ENCODE measurements around the gene FXR2.
A peak's percentile ranks its signal among the peaks of the same experiment; 100 is the strongest.

Gene FXR2

DNA sequence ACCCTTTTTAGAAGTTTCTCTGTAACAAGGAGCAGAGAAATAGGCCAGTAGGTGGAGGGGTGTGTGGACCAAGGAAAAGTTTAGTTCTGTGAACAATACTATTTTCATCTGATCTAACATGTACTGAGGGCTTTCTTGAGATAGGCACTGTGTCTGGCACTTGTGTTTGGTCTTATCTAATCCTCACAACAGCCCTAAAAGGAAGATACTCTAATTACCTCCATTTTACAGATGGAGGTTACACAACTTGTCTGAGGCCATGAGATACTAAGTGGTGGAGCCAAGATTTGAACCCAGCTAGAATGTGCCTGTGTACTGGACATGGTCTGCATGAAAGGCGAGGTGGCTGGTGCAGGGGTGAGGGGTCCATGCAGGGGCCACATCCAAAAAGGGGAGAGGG, 61.3 kb downstream of the FXR2 start:
- no peak overlapping the region for H3K4me3 ChIP-seq (ENCODE audit: low read depth, low read length)
- TF ChIP-seq, protein P1, sequence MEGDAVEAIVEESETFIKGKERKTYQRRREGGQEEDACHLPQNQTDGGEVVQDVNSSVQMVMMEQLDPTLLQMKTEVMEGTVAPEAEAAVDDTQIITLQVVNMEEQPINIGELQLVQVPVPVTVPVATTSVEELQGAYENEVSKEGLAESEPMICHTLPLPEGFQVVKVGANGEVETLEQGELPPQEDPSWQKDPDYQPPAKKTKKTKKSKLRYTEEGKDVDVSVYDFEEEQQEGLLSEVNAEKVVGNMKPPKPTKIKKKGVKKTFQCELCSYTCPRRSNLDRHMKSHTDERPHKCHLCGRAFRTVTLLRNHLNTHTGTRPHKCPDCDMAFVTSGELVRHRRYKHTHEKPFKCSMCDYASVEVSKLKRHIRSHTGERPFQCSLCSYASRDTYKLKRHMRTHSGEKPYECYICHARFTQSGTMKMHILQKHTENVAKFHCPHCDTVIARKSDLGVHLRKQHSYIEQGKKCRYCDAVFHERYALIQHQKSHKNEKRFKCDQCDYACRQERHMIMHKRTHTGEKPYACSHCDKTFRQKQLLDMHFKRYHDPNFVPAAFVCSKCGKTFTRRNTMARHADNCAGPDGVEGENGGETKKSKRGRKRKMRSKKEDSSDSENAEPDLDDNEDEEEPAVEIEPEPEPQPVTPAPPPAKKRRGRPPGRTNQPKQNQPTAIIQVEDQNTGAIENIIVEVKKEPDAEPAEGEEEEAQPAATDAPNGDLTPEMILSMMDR (IDR thresholded peaks at IDR 0.05; ENCODE audit: borderline replicate concordance, insufficient read depth, low read depth, low read length), result no peak

DNA sequence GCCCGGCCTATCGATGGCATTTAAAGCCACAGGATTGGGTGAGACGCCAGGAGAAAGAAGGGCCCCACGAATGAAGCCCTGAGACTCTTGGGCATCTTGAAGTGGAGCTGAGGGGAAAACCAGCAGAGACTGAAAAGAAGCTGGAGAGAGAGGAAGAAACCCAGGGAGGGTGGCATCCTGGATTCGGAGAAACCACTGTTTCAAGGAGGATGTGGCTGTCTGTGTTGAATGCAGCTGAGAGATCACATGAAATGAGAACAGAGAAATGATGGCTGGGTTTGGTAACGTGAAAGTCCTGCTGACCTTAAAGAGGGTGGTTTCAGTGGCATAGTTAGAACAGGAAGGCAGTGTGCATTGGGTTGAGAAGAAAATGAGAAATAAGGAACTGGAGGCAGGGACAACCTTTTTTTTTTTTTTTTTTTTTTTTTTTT, 62.1 kb downstream of the FXR2 start:
- TF ChIP-seq, protein P1 (IDR thresholded peaks at IDR 0.05; ENCODE audit: borderline replicate concordance, insufficient read depth, low read depth, low read length), result no peak
- H3K4me3 ChIP-seq (ENCODE audit: low read depth, low read length), result no peak overlapping the region

DNA sequence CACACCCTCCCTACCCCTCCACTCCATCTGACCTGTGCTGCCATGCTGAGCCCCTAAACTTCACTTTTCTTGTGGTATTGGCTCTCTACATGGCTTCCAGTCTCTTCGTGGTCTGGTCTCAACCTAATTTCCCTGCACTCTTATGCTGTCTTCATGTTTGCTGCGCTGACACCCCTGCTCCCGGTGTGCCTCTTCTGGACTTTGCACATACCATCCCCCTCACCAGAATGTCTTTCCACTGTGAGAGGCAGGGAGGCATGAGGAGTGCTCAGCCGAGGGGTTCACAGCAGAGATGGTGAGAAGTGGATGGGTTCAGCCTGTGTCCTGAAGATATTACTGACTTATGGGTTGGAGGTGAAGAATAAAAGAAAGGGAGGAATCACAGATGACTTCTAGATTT, 63.3 kb downstream of the FXR2 start:
- no peak overlapping the region for H3K4me3 ChIP-seq (ENCODE audit: low read depth, low read length)
- TF ChIP-seq, protein P1 (IDR thresholded peaks at IDR 0.05; ENCODE audit: borderline replicate concordance, insufficient read depth, low read depth, low read length), result no peak

DNA sequence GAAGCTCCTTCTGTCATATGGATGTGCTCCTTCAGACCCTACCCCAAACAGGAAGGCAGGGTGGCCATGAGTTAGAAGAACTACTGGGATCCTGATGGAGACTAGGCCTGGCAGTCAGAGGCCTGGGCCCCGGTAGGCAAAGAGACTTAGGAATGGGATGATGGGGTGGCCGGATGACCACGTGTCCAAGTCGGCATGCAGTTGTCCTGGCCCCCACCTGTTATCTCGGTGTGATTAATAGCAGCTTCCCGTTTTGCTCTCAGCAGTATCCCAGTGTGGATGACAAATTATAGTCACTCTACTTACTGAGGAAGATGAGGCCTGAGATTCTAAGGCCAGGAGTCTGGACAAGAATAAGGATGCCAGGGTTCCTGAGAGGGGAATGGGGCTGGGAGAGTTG, 64.4 kb downstream of the FXR2 start:
- TF ChIP-seq, protein P1 (IDR thresholded peaks at IDR 0.05; ENCODE audit: borderline replicate concordance, insufficient read depth, low read depth, low read length), result no peak
- H3K4me3 ChIP-seq (ENCODE audit: low read depth, low read length), result no peak overlapping the region

DNA sequence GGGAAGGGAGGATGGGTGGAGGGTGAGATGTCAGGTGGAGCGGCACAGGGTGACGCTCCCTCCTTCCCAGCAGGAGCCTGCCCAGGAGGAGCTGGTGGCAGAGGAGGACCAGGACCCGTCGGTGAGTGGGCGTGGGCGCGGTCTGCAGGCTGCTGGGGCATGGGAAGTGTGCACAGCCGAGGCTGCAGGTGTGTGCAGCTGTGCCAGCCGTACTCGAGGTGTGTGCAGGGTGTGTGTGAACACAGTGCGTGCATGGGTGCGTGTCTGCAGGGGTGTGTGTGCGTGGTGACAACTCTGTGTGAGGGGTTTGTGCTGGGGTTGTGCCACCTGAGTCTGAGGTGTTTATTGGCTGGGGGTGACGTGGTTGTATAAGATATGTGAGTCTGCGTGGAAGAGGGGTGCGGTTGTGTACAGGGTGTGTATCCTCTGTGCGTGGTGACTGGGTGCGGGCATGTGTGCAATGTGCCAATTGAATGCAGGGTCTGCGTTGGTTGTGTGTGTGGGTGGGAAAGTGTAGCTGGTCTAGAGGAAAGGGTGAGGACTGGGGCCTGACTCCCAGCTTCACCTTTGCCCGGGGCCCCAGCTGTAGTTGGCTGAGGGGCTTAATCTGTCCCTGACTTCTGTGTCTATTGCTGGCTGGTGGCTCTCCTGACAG, 65.2 kb downstream of the FXR2 start:
- TF ChIP-seq, protein P1 (IDR thresholded peaks at IDR 0.05; ENCODE audit: borderline replicate concordance, insufficient read depth, low read depth, low read length), result no peak
- H3K4me3 ChIP-seq (ENCODE audit: low read depth, low read length), result peak overlapping the region; percentile 65

DNA sequence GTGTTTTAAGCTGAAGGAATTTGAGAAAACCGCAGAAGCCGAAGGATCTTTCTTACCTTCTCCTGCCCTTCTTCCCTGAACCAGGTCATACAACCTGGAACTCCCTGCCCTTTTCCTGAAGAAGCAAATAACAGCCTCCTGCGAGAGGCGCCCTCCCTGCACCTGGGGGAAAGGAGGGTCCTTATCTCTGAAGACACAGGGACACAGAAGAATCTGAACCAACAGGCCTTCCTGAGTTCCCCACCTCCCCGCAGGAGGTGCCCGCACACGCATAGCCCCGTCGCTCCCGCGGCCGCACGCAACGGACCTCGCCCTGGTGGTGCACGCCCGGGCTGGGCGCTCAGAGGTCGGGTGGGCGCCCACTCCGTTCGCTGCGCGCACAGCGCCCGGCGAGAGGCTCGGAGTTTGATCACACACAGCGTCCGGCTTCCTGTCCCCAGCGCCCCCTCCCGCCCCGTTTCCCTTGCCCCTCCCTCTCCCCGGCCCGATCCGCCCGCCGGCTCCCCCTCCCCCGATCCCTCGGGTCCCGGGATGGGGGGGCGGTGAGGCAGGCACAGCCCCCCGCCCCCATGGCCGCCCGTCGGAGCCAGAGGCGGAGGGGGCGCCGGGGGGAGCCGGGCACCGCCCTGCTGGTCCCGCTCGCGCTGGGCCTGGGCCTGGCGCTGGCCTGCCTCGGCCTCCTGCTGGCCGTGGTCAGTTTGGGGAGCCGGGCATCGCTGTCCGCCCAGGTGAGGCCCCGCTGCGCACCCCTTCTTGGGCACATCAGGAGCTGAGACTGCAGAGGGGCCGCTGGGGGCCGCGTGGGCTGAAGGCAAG, 65.9 kb downstream of the FXR2 start, which contains the start of gene TNFSF12:
Gene TNFSF12 (plus strand): TSS at position 474 of the 816 bp plus-strand sequence. CDS start 96 bp downstream, at position 570.
- TF ChIP-seq, protein P1 (IDR thresholded peaks at IDR 0.05; ENCODE audit: borderline replicate concordance, insufficient read depth, low read depth, low read length), result 0 out of 2 replicates have a peak, but pooled peaks have one; percentile 2
- peak within 1 kb of the TSS; percentile 65 for H3K4me3 ChIP-seq (ENCODE audit: low read depth, low read length)
